GM21723 (cell line): ENCODE results near the gene SHCBP1.
"Not testable (repeated sequence)": the region's sequence is repeated elsewhere in the genome, so short reads cannot be mapped to it uniquely, and the experiment has no call there.

Experiments used
- ATAC-seq: cut with Tn5 transposase; IDR thresholded peaks from one replicate; pipeline ENCODE4 v1.9.1; 2021; ENCODE audit warnings: mild to moderate bottlenecking, moderate library complexity; ENCODE audit not compliant: unreplicated experiment

Gene SHCBP1, protein sequence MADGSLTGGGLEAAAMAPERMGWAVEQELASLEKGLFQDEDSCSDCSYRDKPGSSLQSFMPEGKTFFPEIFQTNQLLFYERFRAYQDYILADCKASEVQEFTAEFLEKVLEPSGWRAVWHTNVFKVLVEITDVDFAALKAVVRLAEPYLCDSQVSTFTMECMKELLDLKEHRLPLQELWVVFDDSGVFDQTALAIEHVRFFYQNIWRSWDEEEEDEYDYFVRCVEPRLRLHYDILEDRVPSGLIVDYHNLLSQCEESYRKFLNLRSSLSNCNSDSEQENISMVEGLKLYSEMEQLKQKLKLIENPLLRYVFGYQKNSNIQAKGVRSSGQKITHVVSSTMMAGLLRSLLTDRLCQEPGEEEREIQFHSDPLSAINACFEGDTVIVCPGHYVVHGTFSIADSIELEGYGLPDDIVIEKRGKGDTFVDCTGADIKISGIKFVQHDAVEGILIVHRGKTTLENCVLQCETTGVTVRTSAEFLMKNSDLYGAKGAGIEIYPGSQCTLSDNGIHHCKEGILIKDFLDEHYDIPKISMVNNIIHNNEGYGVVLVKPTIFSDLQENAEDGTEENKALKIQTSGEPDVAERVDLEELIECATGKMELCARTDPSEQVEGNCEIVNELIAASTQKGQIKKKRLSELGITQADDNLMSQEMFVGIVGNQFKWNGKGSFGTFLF

DNA sequence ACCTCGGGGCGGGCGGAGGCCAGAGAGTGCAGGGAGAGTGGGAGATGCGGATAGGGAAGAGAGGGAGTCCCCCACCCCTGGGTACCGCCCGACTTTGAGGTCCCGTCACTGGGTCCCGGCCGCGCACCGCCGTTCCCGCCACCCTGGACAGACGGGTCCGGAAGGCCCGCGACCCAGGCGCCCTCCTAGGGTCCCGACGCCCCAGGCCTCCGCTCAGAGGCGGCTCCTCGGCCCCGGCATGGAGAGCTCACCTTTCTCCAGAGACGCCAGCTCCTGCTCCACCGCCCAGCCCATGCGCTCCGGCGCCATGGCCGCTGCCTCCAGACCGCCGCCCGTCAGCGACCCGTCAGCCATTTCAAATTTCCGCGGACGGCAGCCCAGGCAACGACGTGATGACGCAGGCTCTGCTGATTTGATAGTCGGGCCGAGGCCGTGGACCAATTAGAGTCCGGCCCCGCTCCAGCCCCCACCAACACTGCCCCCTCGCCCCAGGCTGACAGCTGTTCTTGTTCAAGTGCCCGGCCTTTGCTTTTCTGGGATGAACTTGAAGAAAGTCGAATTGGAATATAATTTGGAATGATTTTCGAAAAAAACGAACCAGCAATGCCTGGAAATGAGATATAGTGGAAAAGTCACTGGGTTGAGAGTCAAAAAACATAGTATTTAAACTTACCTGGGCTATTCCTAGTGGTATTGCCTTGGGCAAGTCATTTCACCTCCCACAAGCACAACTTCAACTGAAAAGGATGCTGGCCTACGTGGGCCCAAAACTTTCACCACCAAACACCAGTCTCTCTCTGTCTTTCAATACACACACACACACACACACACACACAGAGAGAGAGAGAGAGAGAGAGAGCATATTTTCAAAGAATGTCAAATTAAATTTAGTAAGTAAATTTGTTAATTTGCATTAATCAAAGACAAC, at the start of gene SHCBP1:
SHCBP1 (minus strand) TSS at position 374 of the 928 bp plus-strand sequence; CDS start at position 354, 20 bp downstream.
- peak; percentile 91 for ATAC-seq

GRCh38 chr16:46662123-46662522, 40.9 kb upstream of the SHCBP1 start:
- ATAC-seq = no peak

DNA sequence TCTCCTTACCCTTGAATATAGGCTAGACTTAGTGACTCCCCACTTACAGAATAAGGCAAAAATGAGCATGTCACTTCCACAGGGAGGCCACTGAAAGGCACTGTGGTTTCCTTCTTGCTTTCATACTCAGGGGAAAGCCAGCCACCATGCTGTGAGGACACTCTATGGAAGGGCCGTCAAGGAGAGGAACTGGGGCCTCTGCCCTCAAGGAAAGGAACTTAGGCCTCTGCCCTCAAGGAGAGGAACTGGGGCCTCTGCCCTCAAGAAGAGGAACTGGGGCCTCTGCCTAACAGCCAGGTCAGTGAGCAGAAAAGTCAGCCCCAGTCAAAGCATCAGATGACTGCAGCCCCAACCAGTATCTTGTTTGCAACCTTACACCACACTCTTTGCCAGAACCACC, 37.7 kb upstream of the SHCBP1 start:
- peak; percentile 96 for ATAC-seq

GRCh38 chr16:46651305-46651704, 30.1 kb upstream of the SHCBP1 start:
- ATAC-seq = no peak

DNA sequence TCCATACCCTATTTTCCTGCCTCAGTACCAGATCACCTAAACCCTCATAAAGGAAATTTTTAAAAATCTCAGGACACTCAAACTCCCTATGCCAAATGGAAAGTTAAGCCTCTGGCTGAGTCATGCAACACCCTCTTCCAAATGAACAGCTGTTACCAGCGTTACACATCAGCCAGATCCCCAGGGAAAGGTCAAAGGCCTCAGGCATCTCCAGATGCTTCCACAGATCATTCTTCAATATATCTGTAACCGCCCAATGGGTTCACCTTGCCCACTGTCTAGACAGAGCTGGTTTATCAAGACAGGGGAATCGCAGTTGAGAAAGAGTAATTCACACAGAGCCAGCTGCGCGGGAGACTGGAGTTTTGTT, 29.1 kb upstream of the SHCBP1 start:
- no peak for ATAC-seq

DNA sequence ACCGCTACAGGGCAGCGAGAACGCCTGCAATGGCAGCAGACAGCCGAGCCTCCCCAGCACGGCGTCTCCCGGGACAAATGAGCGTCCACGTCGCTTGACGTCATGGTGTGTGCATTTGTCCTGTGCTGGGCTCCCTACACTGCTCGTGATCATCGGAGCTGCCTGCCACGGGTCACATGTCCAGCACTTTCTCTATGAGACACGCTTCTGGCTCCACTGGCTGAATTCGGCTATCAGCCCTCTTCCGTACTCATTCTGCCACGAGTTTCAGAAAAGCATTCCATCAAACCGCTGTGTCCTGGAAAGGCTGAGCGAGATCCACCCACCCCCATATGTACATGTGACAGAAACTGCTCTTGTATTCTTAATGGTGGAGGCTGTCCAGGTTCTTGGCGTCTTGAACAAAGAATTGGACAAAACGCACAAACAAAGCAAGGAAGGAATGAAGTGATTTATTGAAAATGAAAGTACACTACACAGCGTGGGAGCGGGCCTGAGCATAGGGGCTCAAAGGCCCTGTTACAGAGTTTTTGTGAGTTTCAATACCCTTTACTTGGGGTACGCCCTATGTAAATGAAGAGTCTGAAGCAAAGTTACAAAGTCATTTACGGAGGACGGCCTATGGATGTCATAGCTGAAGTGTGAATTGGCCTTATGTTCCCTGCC, 28.5 kb upstream of the SHCBP1 start:
- ATAC-seq = no peak

GRCh38 chr16:46648656-46649055, 27.5 kb upstream of the SHCBP1 start:
- ATAC-seq = no peak

GRCh38 chr16:46638947-46639925, 18.1 kb upstream of the SHCBP1 start:
- no peak for ATAC-seq

DNA sequence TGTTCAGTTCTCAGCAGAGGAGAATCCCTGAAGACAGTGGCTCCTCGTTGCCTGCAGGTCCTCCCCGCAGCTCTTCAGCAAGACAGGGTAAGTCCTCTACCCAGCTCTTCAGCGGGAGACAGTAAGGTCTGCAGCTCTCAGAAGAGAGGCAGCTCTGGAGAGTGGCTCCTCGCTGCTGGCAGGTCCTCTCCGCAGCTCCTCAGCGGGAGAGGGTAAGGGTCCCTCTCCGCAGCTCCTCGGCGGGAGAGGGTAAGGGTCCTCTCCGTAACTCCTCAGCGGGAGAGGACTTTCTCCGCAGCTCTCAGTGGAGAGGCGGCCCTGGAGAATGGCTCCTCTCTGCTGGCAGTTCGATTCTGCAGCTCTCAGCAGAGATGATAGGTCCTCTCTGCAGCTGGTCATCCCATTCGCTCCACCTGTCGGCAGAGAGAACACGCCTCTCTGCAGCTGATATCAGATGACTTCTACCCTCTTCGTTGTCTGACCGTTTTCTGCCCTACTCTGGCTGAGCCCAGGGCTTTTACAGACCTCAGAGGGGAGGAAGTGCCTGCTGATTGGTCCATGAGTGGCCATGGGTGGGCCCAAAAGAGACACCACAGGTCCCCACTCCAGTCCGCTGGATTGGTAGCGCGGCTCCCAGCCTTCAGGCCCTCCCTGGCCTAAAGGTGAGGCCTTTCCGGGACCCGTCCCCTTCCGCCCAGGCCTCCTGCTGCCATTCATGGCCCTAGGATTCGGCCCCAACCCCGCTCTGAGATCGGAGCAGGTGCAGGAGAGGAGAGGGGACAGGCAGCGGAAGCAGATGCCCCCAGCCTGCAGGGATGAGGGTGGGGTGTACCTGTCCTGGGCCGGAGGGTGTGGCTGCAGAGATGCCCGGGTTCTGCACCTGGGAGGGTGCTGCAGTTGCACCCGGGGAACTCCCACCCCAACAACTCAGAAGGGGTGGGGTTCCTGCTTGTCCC, 11.9 kb upstream of the SHCBP1 start:
- no peak for ATAC-seq

DNA sequence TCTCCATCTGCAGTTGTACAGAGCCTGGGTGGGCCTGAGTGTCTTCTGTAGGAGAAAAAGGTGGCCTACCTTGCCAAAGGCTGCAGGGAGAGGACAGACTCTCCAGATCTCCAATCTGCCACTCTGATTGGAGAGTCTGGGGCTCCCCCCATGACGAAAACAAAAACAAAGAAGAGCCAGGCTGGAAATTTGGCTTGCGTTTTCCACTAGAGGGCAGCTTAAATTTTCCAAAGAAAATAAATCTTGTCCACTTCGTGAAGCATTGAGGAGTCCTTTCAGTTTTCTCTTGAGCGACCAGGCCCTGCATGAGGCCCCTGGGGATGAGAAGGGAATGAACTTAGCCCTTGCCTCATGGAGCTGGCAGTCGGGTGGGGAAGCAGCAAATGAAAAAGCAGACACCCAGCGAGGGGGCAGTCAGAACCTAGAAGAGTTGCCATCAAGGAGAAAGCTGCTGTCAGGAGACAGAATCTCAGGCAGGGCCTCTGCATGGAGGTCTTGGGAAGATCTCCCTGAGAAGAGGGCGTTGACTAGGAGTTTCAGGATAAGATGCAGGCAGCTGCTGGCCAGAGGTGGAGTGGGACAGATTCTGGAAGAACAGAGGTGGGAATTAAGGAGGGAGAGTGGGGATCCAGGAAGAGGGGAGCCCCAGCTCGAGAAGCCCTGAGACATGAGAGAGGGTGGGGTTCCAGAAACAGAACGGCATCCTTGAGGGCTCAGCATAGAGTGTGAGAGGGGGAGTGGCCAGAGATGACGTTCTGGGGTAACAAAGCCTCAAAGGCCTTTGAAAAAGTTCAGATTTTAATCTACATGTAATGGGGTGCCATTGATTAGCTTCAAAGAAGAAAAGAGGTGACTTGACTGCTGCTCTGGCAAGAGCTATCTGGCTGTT, 8.4 kb upstream of the SHCBP1 start:
- ATAC-seq = no peak

- ATAC-seq = no peak
These were observed 6.6 kb upstream of the SHCBP1 start for GRCh38 chr16:46627746-46628145.

- not testable (repeated sequence) for ATAC-seq
These were observed 5.5 kb upstream of the SHCBP1 start for GRCh38 chr16:46626681-46627080.

DNA sequence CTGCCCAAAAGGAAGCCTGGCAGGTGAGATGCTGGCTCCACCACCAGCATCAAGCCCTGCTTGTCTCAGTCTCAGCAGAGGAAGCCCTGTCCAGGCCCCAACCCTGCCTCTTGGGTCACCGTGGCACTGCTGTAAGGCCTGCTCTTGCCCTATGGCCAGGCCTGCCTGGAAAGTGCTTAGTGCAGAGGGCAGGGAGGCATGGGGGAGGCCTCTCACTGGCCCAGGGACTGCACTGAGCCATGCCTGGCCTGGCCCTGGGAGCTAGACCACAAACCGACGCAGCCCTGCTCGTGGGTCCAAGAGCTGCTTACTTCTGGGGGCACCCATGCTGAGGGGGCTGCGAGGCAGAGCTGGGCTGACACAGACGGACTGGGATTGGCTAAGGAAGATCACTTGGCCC, 3.7 kb upstream of the SHCBP1 start:
- not testable (repeated sequence) for ATAC-seq

DNA sequence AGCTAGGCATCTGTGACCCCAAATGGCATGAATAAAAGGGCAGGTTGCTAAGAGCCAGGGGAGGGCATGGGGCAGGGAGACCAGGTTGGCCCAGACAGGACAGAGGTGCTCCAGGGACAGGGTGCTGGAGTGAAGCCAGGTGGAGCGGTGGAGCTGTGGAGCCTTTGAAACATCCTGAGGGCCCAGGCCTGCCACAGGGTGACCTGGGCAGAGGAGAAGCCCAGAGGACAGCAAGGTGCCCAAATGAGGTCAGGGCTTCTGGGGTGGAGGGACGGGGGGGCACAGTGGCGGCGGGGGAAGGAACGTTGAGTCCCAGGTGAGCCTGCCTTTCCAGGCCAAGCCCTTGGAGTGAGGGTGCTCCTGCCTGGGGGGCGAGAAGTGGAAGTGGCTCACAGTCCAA, 2.5 kb upstream of the SHCBP1 start:
- not testable (repeated sequence) for ATAC-seq

- not testable (repeated sequence) for ATAC-seq
These were observed 2.1 kb upstream of the SHCBP1 start for GRCh38 chr16:46623246-46623645.

DNA sequence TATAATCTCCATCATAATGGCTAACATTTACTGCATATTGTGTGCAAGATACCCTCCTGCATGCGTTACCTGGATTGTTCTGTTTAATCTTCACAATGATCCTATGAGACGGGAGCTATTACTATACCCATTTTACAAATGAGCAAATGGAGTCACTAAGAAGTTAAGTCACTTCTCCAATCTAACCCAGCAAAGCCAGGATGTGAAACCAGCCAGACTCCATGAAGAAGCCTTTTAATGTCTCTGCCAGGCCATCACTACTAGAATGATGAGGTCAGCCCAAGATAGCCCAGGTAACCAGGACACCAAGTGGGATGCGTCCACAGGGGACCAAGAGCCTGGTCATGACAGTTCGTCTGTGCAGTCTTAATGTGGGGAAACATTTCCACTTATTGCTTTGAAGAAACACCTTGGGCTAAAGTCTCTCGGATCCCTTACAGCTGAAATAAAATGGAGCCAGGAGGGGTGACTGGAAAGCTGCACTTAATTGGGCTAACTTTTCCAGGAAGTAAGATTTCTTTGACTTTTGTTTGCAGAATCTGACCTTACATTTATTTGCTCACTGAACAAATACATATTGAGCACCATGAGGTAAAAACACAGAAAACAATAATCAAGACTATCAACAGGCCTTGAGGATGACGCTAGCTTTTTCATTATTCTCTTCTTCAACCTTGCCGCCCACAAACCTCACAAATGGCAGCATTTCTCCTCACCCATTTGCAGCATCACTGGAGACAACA, 926 bp upstream of the SHCBP1 start:
- no peak for ATAC-seq
